ENCODE data around the gene MYO18A.

Gene MYO18A

GRCh38 chr17:29125651-29126050 lies 54.5 kb downstream of the MYO18A start:
- H2BK12ac ChIP-seq (ENCODE audit: low read length in 2 of 2): no peak overlapping the region
- no peak overlapping the region for H3K4me2 ChIP-seq (ENCODE audit: low read length, poor library complexity, severe bottlenecking)
- peaks cover 15% of the 10 kb centered on the region for H3K4me1 ChIP-seq (ENCODE audit: control insufficient read depth, insufficient read depth, low read depth, low read length)
- no peak overlapping the region for H3K4me3 ChIP-seq (ENCODE audit: insufficient read depth in 1 of 2, low read depth in 1 of 2, low read length in 2 of 2)
- no peak overlapping the region for H2BK5ac ChIP-seq (ENCODE audit: low read depth, low read length, poor library complexity, severe bottlenecking)
- H3K27ac ChIP-seq (ENCODE audit: low read length, poor library complexity, severe bottlenecking): no peak overlapping the region
- H2AK5ac ChIP-seq (ENCODE audit: low read length, severe bottlenecking): no peak overlapping the region
- no peak overlapping the region for H2BK120ac ChIP-seq (ENCODE audit: low read depth, low read length)
- peak overlapping the region; percentile 53 for H3K9ac ChIP-seq (ENCODE audit: low read length)
- H3K23ac ChIP-seq (ENCODE audit: low read length in 2 of 2): no peak overlapping the region
- H3K27me3 ChIP-seq (ENCODE audit: control insufficient read depth in 1 of 2, insufficient read depth in 1 of 2, low read length in 2 of 2): no peaks in the 10 kb centered on the region
- no peak overlapping the region for H4K8ac ChIP-seq (ENCODE audit: low read length)
- H3K14ac ChIP-seq (ENCODE audit: low read length in 2 of 2): no peak overlapping the region
- H3K18ac ChIP-seq (ENCODE audit: low read depth in 1 of 2, low read length in 2 of 2): no peak overlapping the region
- H2AFZ ChIP-seq (ENCODE audit: low read depth, low read length): no peak overlapping the region
- H3K79me1 ChIP-seq (replicated peaks; ENCODE audit: low read length, poor library complexity, severe bottlenecking): peaks cover 58% of the 10 kb centered on the region
- no peak for DNase-seq
- H3K9me3 ChIP-seq (ENCODE audit: control insufficient read depth, low read length): no peaks in the 10 kb centered on the region
- WGBS: 84% methylated on average over 8 of the region's 9 CpGs
- no peak overlapping the region for H2BK15ac ChIP-seq (ENCODE audit: low read depth, poor library complexity, severe bottlenecking)
- H3K4ac ChIP-seq (ENCODE audit: low read depth in 1 of 2, low read length in 2 of 2): no peak overlapping the region
- peaks cover 35 to 43% of the 10 kb centered on the region in 2 experiments for H3K36me3 ChIP-seq (ENCODE audit: control insufficient read depth in 1 of 2, insufficient read depth in 2 of 2, low read depth in 1 of 2, low read length in 2 of 2)
- H4K91ac ChIP-seq (ENCODE audit: low read length): no peak overlapping the region

DNA sequence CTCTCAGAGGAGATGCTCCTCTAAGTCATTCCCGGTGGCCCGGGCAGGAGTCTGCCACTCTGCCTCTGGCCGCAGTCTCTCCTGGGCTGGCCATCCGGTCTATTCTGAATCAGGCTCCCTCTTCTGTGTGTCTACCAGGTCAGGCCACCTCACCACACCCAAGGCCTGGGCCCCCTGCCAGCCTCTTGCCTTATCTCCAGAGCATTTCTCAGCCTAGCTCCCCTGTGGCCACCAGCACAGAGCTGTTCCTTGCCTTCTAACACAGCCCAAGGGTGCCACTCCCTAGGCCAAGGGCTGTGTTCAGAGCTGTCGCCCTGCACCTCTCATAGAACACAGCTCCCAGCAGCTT lies 55.3 kb downstream of the MYO18A start:
- Histone ChIP-seq H3K23ac (ENCODE audit: low read length in 2 of 2) (no peak overlapping the region), H3K9ac (ENCODE audit: low read length) (peak overlapping the region; percentile 53), H4K8ac (ENCODE audit: low read length) (no peak overlapping the region), H3K4me1 (ENCODE audit: control insufficient read depth, insufficient read depth, low read depth, low read length) (peaks cover 13% of the 10 kb centered on the region), H3K14ac (ENCODE audit: low read length in 2 of 2) (no peak overlapping the region), H2BK5ac (ENCODE audit: low read depth, low read length, poor library complexity, severe bottlenecking) (no peak overlapping the region), H3K9me3 (ENCODE audit: control insufficient read depth, low read length) (no peaks in the 10 kb centered on the region), H3K36me3 (ENCODE audit: control insufficient read depth in 1 of 2, insufficient read depth in 2 of 2, low read depth in 1 of 2, low read length in 2 of 2) (peaks cover 42 to 50% of the 10 kb centered on the region in 2 experiments), H2BK12ac (ENCODE audit: low read length in 2 of 2) (no peak overlapping the region), H3K4me2 (ENCODE audit: low read length, poor library complexity, severe bottlenecking) (no peak overlapping the region), H3K79me1 (replicated peaks; ENCODE audit: low read length, poor library complexity, severe bottlenecking) (peaks cover 58% of the 10 kb centered on the region), H3K27me3 (ENCODE audit: control insufficient read depth in 1 of 2, insufficient read depth in 1 of 2, low read length in 2 of 2) (no peaks in the 10 kb centered on the region), H2AFZ (ENCODE audit: low read depth, low read length) (no peak overlapping the region), H4K91ac (ENCODE audit: low read length) (no peak overlapping the region), H2AK5ac (ENCODE audit: low read length, severe bottlenecking) (no peak overlapping the region), H2BK15ac (ENCODE audit: low read depth, poor library complexity, severe bottlenecking) (no peak overlapping the region), H3K18ac (ENCODE audit: low read depth in 1 of 2, low read length in 2 of 2) (no peak overlapping the region), H3K4me3 (ENCODE audit: insufficient read depth in 1 of 2, low read depth in 1 of 2, low read length in 2 of 2) (no peak overlapping the region), H3K27ac (ENCODE audit: low read length, poor library complexity, severe bottlenecking) (no peak overlapping the region), H2BK120ac (ENCODE audit: low read depth, low read length) (no peak overlapping the region), H3K4ac (ENCODE audit: low read depth in 1 of 2, low read length in 2 of 2) (no peak overlapping the region)
- no peak for DNase-seq
- WGBS: 94% methylated on average over 5 of the region's 5 CpGs

GRCh38 chr17:29124135-29124924 lies 55.9 kb downstream of the MYO18A start:
- Histone ChIP-seq H2AFZ (ENCODE audit: low read depth, low read length) (no peak overlapping the region), H2BK120ac (ENCODE audit: low read depth, low read length) (no peak overlapping the region), H3K4me1 (ENCODE audit: control insufficient read depth, insufficient read depth, low read depth, low read length) (peaks cover 13% of the 10 kb centered on the region), H3K79me1 (replicated peaks; ENCODE audit: low read length, poor library complexity, severe bottlenecking) (peaks cover 54% of the 10 kb centered on the region), H4K91ac (ENCODE audit: low read length) (no peak overlapping the region), H3K23ac (ENCODE audit: low read length in 2 of 2) (no peak overlapping the region), H2BK12ac (ENCODE audit: low read length in 2 of 2) (no peak overlapping the region), H3K36me3 (ENCODE audit: control insufficient read depth in 1 of 2, insufficient read depth in 2 of 2, low read depth in 1 of 2, low read length in 2 of 2) (peaks cover 45 to 54% of the 10 kb centered on the region in 2 experiments), H2AK5ac (ENCODE audit: low read length, severe bottlenecking) (no peak overlapping the region), H3K4ac (ENCODE audit: low read depth in 1 of 2, low read length in 2 of 2) (no peak overlapping the region), H3K27ac (ENCODE audit: low read length, poor library complexity, severe bottlenecking) (no peak overlapping the region), H3K9ac (ENCODE audit: low read length) (peak overlapping the region; percentile 53), H2BK15ac (ENCODE audit: low read depth, poor library complexity, severe bottlenecking) (no peak overlapping the region), H3K9me3 (ENCODE audit: control insufficient read depth, low read length) (no peaks in the 10 kb centered on the region), H3K14ac (ENCODE audit: low read length in 2 of 2) (no peak overlapping the region), H3K27me3 (ENCODE audit: control insufficient read depth in 1 of 2, insufficient read depth in 1 of 2, low read length in 2 of 2) (no peaks in the 10 kb centered on the region), H3K18ac (ENCODE audit: low read depth in 1 of 2, low read length in 2 of 2) (peak overlapping the region in 1 of 2 experiments; percentile 43), H3K4me3 (ENCODE audit: insufficient read depth in 1 of 2, low read depth in 1 of 2, low read length in 2 of 2) (no peak overlapping the region), H4K8ac (ENCODE audit: low read length) (no peak overlapping the region), H3K4me2 (ENCODE audit: low read length, poor library complexity, severe bottlenecking) (no peak overlapping the region), H2BK5ac (ENCODE audit: low read depth, low read length, poor library complexity, severe bottlenecking) (no peak overlapping the region)
- WGBS: 64% methylated on average over 13 of the region's 13 CpGs
- DNase-seq: peak; percentile 84

DNA sequence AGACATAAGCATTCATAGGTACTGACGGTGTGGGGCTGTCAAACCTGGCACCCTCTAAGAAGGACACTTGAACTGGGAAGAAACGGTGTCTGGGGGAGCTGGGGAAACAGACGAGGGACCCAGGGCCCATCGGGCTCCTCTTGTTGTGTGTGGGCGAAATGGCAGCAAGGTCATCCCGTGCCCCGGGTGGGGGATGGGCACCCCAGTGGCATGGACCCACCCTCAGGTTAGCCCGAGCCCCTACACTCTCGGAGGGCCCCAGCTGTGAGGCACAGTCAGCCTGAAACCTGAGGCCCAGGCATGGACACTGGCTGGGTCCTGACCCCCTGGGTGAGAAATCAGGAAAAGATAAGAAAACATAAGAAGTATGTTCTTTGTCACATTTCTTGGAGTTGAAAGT lies 57.1 kb downstream of the MYO18A start:
- DNase-seq: no peak
- Histone ChIP-seq H2BK120ac (ENCODE audit: low read depth, low read length) (no peak overlapping the region), H3K4me3 (ENCODE audit: insufficient read depth in 1 of 2, low read depth in 1 of 2, low read length in 2 of 2) (no peak overlapping the region), H2AFZ (ENCODE audit: low read depth, low read length) (no peak overlapping the region), H3K27ac (ENCODE audit: low read length, poor library complexity, severe bottlenecking) (no peak overlapping the region), H2BK12ac (ENCODE audit: low read length in 2 of 2) (no peak overlapping the region), H2AK5ac (ENCODE audit: low read length, severe bottlenecking) (no peak overlapping the region), H3K9ac (ENCODE audit: low read length) (no peak overlapping the region), H3K9me3 (ENCODE audit: control insufficient read depth, low read length) (no peaks in the 10 kb centered on the region), H3K14ac (ENCODE audit: low read length in 2 of 2) (no peak overlapping the region), H2BK15ac (ENCODE audit: low read depth, poor library complexity, severe bottlenecking) (no peak overlapping the region), H2BK5ac (ENCODE audit: low read depth, low read length, poor library complexity, severe bottlenecking) (no peak overlapping the region), H3K79me1 (replicated peaks; ENCODE audit: low read length, poor library complexity, severe bottlenecking) (peaks cover 42% of the 10 kb centered on the region), H3K4ac (ENCODE audit: low read depth in 1 of 2, low read length in 2 of 2) (no peak overlapping the region), H4K8ac (ENCODE audit: low read length) (no peak overlapping the region), H3K4me1 (ENCODE audit: control insufficient read depth, insufficient read depth, low read depth, low read length) (peaks cover 13% of the 10 kb centered on the region), H3K23ac (ENCODE audit: low read length in 2 of 2) (no peak overlapping the region), H3K27me3 (ENCODE audit: control insufficient read depth in 1 of 2, insufficient read depth in 1 of 2, low read length in 2 of 2) (no peaks in the 10 kb centered on the region), H3K4me2 (ENCODE audit: low read length, poor library complexity, severe bottlenecking) (no peak overlapping the region), H3K18ac (ENCODE audit: low read depth in 1 of 2, low read length in 2 of 2) (no peak overlapping the region), H3K36me3 (ENCODE audit: control insufficient read depth in 1 of 2, insufficient read depth in 2 of 2, low read depth in 1 of 2, low read length in 2 of 2) (peaks cover 50 to 63% of the 10 kb centered on the region in 2 experiments), H4K91ac (ENCODE audit: low read length) (no peak overlapping the region)
- WGBS: 85% methylated on average over 9 of the region's 9 CpGs

Measured in mesenchymal stem cell (in vitro differentiated cells and primary cell).